HL-60/S4 treated with retinoic acid at 250 ng/mL for 4 days and 3 days (cell line): ENCODE data around the gene AFF2.

Experiments
- in situ Hi-C: fragments of 300-500 bp; cut with MboI; formaldehyde crosslinking; loops from 2 replicates; pipeline ENCODE4 v1.7.0; 2022; ENCODE audit warnings: low sequenced_read_pairs

Gene AFF2

GRCh38 chrX:148535639-148536038 is 35.2 kb downstream of the AFF2 start:
- in situ Hi-C loops, result no loop called here

- in situ Hi-C loops, result no loop called here
These were observed 36.5 kb downstream of the AFF2 start for GRCh38 chrX:148536961-148537360.

- in situ Hi-C loops, result no loop called here
These were observed 37.3 kb downstream of the AFF2 start for GRCh38 chrX:148537556-148538182.

DNA sequence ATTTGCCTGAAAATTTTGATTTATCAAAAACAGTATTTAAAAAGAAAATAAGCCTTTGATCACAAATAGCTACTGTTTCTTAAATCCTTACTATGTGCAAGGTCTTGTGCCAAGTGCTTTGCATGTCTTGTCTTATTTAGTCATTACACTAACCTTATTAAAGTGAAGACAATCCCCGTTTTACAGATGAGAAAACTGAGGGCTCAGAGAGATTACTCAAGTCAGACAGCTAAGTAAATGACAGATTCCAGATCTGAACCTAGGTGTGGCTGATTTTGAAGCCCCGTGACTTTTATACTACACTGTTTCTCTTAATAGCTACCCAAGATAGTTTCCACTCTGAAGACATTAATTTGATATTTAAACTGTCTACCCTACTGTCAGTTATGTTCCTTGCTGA is 38.2 kb downstream of the AFF2 start:
- in situ Hi-C loops, result no loop called here

DNA sequence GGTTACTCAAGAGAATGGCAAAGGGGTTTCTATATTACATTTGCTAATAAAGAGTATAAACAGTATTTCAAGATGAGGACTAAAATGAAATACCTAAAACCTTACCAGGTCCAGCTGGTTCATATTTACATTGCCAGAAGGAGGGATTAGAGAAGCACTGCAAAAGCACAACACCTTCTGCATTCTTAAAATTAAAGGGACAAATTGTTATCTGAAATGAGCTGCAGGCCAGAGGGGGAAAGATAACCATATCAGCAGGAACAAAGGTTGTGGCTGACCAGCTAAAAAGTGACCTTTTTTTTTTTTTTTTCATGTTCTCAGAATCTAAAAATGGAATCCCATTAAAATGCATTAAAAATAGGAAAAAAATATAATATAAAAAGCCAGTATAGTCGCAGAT is 39.7 kb downstream of the AFF2 start:
- in situ Hi-C loops, result no loop called here

- in situ Hi-C loops, result no loop called here
These were observed 40.5 kb downstream of the AFF2 start for GRCh38 chrX:148540671-148541583.

DNA sequence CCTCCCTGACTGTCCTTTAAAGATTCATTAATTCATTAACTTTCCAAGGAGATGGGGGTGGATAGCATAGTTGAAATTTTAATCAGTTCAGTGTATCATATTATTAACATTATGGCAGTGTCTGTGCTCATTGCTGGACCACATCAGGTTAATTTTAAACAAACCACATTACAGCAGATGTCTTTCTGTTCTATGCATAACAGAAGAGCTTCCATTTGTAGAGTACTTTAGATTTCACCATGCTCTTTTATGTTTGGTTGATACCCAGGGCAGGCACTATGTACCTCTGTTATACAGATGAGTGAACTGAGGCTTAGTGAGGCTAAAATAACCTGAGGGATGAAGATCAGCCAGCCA is 41.1 kb downstream of the AFF2 start:
- in situ Hi-C loops, result no loop called here

- in situ Hi-C loops, result no loop called here
These were observed 42.3 kb downstream of the AFF2 start for GRCh38 chrX:148542481-148543255.

- in situ Hi-C loops, result no loop called here
These were observed 52.4 kb downstream of the AFF2 start for GRCh38 chrX:148552775-148553174.

GRCh38 chrX:148555101-148555500 is 54.7 kb downstream of the AFF2 start:
- in situ Hi-C loops, result no loop called here

DNA sequence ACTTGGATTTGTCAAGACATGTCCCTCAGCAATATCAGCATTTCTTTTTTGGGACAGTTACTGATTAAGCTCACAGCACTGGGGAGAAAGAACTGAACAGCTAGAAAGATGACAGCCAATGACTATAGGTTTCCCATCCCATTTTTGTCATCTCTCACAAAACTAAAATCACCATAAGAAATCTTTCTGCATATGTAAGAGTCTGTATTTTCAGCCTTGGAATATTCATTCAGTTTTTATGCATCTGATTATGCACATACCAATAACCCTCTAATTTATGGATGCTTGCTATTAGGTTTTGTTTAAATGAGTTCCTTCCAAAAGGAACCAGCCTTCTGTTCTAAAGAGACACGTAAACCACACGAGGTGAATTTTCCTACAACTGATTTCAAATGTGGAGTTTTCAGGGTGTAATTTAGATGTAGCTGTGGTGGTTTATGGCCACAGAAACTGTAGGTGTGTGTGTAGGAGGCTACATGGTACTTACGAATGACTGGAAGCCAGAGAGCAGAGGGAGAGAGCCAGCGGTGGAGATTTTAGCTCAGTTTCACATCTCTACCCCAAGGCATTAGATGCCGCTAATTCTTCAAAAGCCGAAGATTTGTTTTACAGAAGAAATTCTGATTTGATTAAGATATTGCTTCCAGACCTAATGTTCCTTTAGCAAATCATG is 55.3 kb downstream of the AFF2 start:
- in situ Hi-C loops, result no loop called here

GRCh38 chrX:148556498-148556897 is 56.1 kb downstream of the AFF2 start:
- in situ Hi-C loops, result no loop called here

DNA sequence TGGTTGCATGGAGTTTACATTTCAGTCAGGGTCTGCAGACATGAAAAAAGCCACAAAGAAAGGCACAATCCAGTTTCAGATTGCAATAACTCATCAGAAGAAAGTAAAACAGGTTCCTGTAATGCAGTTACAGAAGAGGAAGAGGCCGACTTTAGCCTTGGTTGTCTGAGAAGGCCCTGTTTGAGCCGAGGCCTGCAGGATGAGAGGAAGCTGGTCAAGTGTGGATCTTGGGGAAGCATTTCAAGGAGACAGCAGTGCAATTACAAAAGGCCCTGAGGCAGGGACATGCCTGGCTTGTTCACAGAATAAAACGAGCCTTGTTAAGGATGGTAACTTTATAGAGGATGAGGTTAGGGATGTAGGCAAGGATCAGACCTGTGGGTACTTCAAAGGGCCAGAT is 62.4 kb downstream of the AFF2 start:
- in situ Hi-C loops, result no loop called here

DNA sequence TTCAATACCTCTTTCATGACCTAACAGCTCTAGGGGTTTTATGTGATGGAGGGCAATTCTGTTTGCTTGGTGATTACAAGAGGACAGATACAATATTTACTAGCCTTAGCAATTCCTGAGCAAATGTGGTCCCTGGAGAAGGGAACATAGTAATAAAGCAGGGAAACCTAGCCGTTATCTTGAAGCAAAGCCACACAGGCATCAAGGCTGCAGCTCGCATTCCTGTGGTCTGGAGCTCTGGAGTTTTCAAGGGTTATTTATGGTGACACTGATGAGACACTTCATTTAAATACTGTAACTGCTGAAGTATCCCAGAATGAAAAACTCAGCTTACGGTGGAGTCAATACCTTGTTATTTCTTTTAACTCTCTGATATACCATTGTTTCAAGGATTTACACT is 66.8 kb downstream of the AFF2 start:
- in situ Hi-C loops, result no loop called here

DNA sequence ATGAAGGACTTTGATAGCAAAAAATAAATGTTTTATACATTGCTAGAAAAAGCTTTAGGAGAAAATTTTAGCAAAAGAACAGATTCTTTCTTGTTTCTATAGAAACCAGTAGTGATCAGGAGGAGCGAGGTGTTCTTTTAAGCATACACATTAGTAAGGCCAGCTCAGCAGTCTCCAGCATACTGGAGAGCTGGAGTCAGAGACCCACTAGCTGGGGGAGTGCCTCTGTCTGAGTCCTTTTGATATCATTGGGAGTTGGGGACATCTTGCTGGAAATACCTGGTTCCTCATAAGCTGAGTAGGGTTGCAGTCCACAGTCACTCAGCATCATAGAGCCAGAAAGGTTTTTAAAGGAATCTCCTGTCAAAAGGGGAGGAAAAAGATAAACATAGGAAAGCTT is 67.4 kb downstream of the AFF2 start:
- in situ Hi-C loops, result no loop called here

DNA sequence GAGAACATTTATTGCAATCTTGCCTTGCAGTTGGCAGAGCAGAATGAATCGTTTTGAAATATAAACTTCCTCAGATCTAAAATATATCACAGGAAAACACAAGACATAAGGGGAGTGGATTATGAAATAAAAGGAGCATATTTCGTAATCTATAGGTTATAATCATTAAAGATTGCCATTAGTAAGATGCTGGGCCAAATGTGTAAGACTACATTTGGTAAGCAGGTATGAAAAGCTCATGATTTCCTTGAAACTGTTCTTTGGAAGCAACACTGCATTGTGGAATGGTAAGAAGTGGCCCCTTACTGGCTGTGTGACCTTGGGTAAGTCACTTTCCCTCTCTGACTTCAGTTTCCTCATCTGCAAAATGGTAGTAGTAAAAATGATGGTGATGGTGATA is 68.3 kb downstream of the AFF2 start:
- in situ Hi-C loops, result no loop called here

GRCh38 chrX:148572337-148572736 is 71.9 kb downstream of the AFF2 start:
- in situ Hi-C loops, result no loop called here

DNA sequence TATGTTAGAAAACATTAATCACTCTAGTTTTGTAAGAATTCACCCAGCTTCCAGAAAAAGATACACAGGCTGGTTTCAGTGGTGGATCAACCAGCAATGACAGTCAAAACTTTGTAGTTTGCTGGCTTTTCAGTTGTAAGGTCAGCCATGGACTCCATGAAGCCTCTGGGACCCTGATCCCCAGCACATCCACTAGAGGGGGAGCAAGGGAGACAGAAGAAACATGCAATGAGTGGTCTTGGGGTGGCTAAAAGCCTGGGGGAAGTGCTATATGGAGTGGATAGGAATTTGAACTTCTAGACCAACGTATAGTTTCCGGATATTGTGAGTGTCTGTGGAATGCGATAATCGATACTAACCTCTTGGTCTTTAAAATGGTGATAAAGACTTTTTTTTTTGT is 72.7 kb downstream of the AFF2 start:
- in situ Hi-C loops, result no loop called here

DNA sequence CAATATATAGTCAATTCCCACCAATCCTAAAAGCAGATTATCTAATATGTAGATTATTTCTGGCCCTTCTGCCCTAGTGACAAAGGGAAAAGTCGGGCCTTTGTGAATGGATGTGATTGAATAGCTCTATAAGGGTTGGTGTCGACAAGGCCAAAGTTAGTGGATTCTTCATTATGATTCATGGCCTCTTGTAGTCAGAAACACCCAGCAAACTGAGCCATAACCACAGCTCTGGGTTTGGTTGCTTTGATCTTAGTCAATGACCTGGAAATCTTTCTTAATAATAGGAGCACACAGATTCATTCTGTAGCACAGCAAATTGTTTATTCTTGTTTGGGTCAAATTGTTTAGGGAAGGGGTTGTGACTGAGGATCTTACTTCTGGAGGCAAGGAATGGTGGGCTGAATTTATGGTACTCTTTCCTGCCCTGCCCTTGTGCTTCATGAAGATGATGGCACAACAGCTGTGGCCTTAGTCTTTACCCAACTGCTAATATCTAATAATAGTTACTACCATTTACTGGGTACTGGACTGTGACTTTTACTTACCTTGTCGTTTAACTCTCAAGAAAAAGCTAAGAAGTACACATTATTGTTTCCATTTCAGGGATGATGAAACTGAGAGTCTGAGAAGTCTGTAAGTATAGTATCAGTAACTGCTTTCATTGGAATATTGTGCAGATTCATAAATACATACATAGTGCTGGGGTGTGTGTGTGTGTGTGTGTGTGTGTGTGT is 74.0 kb downstream of the AFF2 start:
- in situ Hi-C loops, result no loop called here

DNA sequence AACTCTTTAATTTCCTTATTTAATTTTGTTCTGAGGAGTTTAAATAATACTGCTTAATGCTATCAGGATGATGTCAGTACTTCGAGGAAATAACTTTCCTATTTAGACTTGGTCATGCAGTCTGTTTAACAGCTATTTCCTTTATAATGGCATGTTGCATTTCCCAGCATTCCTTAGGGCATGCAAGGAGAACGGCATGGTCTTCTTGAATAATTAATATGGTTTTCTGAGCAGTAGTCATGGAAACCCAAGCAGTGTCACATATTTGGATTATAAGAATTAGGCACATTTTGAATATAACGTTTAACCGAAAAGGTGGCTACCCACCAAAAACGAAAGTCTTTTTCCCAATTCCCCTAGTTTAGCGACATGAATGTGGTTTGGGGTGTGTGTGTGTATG is 76.0 kb downstream of the AFF2 start:
- in situ Hi-C loops, result no loop called here

DNA sequence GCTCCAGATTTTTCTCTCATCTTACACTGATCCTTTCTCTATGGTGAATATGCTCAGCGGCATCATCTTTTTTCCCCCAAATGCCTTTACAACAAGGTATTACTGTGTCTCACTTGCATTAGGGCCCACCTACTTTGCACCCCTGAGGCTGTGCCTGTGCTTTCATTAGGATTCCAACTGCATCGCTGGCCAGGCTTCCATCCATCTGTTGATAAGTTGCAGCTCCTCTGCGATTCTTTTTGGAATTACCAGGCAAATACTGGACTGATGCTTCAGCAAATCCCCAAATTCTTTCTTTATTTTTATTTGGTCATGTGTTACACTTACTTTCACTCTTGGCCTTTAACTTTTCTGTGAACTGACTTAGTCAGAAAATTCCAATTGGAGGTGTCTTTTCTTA is 77.3 kb downstream of the AFF2 start:
- in situ Hi-C loops, result no loop called here
